ENCODE measurements around the gene DPEP1.
"Not testable (repeated sequence)": the region's sequence is repeated elsewhere in the genome, so short reads cannot be mapped to it uniquely, and the experiment has no call there.

The DPEP1 gene

GRCh38 chr16:89579351-89579750 is 34.1 kb upstream of the DPEP1 start:
- DNase-seq, result no peak

- no peak for DNase-seq
Observed at GRCh38 chr16:89581045-89581695, 32.3 kb upstream of the DPEP1 start.

DNA sequence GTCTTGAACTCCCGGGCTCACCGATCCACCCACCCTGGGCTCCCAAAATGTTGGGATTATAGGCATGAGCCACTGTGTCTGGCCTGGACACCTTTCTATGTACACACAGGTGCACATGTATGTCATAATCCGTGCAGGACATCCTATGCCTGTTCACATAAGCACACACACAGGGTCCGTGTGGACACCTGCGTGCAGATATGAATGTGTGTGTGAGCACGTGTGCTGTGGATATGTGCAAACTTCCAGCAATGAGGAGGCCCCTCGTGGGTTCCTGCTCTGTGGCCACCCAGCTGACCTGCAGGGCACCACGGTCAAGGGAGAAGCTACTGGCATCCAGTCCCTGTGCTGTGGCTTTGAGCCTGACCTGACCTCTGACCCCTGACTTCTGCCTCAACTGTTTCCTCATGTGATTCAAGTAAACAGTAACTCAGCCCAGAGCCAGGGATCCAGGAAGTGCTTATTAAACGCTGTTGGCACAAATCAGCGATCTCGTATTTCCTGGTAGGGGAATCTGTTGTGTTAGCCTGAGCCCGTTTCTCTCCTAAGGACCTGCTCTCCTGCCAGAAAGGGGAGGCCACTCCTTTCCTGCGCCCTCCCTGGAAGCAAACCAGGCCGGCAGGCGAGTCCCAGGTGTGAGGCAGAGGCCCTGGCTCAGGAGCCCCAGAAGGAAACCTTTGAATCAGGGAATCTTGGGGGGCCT is 31.4 kb upstream of the DPEP1 start:
- no peak for DNase-seq

DNA sequence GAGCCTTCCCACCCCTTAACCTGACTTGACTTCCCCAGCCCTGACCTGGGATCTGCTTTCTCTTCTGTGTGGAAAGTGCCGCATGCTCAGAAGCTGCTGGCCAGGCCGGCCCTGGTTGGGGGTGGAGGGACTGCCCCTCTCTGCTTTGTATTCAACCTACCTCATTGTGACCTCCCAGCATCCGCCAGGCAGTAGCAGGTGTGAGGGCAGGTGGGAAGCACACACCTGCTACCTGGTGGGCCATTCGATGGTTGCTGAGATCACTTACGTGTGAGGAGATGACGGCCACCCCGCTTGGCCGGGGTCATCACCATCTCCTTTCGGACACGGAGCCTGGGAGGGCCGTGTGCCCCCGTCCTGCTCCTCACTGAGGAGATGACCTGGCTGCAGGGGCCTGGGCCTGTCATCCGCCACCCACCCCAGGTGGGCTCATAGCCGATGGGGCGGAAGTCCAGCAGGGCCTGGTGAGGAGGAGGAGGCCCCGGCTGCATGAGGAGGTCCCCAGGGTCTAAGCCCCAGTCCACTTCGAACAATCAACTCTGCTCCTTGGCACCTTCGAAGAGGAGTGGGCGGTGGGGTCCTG is 30.7 kb upstream of the DPEP1 start:
- DNase-seq, result no peak

DNA sequence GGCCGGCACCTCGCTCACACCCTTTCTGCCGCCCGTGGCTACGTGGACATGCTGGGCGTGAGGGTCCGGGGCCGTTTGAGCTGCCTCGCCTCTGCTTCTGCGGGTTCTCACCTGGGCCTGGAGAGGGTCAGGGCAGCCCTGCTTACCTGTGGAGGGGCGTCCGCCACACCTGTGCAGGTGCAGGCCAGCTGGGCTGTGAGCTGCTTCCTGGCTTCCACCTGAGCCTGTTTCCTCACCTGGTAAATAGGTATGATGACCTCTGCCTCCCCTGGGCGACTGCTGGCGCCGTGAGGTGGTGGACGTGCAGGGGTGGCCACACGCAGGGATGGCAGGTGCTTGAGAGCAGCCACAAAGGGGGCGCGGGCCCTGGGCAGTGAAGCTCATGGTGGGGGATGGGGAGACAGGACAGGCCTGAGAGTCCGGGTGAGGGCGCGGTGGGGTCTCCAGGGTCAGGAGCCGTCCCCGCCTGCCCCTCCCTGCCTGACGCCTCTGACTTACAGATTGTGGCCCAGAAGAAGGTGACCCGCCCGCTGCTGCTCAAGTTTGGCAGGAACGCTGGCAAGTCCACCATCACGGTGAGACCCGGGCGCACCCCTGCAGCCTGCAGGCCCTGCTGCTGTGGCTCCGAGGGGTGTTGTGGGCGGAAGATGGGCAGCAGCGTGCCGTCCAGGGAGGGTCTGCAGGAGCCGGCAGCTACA is 30.1 kb upstream of the DPEP1 start:
- no peak for DNase-seq

DNA sequence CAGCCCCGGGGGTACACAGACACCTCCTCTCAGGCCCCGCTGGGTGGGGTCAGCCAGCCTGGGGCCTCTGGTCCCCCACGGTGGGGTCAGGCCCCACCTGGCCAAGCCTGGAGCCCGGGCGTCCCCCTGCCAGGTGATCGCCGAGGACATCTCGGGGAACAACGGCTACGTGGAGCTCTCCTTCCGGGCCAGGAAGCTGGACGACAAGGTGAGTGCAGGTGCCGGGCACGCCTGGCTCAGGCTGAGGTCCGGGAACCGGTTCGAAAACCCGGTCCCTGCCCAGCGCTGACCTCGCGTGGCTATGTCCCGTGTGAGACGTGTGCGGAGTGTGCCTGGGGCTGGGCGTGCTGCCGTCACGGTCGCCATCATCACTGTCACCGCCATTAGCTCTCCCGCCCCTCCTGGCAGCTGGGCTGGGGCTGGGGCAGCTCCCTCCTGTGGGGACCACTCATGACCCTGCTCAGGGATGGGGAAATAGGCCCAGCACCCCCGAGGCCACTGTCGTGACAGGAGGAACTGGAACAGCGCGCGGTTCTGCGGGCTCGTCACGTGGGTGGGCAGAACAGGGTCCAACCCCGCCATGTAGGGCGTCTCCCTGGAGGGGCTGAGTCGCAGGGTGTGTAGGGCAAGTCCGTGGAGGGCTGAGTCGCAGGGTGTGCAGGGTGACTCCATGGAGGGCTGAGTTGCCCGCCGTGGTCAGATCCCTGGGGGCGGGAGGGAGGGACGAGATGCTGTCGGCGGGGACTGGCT is 29.4 kb upstream of the DPEP1 start:
- DNase-seq, result no peak

GRCh38 chr16:89584768-89585549 is 28.5 kb upstream of the DPEP1 start:
- DNase-seq, result no peak

- DNase-seq, result no peak
Observed at GRCh38 chr16:89586218-89586617, 27.2 kb upstream of the DPEP1 start.

DNA sequence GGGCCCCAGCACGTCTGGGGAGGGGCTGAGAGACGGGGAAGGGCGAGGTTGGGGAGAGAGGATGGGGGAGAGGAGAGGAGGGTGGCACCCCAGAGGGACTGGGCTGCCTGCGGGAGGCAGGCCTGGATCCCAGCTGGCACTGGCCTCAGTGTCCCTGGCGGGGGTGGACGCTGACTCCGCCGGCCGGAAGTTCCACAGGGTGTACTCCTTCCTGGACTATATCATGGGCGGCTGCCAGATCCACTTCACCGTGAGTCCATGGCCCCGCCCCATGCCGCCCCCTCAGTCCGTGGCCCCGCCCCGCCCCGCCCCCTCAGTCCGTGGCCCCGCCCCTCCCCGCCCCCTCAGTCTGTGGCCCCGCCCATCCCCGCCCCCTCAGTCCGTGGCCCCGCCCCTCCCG is 26.6 kb upstream of the DPEP1 start:
- DNase-seq, result no peak

DNA sequence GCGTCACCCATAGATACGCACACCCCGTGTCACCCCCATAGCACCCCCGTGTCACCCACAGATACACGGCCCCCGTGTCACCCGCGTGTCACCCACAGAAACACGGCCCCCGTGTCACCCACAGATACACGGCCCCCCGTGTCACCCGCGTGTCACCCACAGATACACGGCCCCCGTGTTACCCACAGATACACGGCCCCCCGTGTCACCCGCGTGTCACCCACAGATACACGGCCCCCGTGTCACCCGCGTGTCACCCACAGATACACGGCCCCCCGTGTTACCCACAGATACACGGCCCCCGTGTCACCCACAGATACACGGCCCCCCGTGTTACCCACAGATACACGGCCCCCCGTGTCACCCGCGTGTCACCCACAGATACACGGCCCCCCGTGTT is 25.8 kb upstream of the DPEP1 start:
- DNase-seq, result not testable (repeated sequence)

- DNase-seq, result no peak
Observed at GRCh38 chr16:89588413-89589109, 24.9 kb upstream of the DPEP1 start.

GRCh38 chr16:89589241-89589926 is 24.1 kb upstream of the DPEP1 start:
- no peak for DNase-seq

- no peak for DNase-seq
Observed at GRCh38 chr16:89593841-89594240, 19.6 kb upstream of the DPEP1 start.

DNA sequence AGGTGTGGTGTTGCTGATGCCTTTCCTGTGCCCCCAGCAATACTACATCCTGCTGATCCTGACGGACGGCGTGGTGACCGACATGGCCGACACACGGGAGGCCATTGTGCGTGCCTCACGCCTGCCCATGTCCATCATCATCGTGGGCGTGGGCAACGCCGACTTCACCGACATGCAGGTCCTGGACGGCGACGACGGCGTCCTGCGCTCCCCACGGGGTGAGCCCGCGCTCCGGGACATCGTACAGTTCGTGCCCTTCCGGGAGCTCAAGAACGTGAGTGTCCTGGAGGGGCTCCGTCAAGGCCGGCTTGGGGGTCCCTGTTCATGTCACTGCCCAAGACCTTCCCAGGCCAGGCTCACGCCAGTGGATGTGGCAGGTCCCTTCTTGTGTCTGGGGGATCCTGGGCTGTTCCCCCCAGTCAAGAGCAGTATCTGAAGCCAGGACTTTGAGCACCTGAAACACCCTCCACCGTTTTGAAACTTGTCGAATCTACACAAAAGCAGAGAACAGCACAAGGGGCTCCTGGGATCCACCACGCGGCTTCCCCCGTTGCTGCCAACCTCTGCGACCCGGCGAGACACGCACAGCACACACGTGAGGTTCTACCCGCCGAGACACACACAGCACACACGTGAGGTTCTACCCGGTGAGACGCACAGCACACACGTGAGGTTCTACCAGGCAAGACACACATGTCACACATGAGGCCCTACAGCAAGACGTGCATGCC is 17.9 kb upstream of the DPEP1 start:
- no peak for DNase-seq

DNA sequence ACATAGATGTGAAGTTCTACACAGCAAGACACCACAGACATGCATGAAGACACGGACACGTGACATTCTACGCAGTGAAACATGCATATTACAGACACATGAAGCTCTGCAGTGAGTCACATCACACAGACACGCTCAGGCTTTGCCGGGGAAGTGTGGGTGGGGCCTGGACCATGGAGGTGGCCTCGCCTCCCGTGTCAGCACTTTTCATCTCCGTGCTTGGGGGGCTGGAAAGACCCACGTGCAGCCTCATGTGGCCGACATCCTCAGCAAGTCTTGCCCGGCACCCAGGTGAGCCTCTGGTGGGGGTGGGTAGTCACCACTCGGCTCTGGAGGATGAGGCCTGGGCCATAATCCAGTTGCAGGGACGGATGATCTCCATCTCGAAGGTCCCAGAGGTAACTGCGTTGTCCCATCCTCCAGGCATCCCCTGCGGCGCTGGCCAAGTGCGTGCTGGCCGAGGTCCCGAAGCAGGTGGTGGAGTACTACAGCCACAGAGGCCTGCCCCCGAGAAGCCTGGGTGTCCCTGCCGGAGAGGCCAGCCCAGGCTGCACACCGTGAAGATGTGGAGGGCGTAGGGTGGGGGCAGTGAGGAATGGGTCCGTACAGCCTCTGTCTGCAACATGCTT is 17.3 kb upstream of the DPEP1 start:
- DNase-seq, result no peak

DNA sequence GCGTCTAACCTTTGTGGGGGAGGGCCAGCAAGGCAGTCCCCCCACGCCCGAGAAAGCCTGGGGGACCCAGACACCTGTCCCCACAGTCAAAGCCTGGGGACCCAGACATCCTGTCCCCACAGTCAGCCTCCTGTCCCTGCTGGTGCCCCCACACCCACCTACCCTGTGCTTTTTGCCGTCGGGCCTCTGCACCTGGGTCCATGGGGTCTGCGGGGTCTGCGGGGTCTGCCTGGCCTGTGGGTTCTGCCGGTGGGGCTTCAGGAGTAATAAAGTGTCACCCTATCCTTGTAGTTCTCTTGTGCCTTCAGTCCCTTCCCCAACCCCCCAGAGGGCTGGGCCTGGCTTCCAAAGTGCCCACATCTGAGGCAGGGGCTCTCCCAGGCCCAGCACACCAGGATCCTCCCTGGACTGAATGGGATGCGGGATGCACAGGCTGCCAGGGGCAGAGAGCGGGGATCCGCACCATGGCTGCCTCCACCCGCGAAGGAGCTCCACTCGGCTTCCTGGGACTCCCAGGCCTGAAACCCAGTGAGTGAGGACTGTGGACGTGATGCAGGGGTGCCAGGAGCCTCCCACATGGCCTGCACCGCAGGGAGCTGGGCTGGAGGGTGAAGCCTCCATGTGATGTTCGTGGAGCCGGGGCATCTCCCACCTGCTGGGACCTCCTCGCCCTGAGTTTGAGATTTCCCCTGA is 16.3 kb upstream of the DPEP1 start:
- no peak for DNase-seq

GRCh38 chr16:89598199-89598598 is 15.2 kb upstream of the DPEP1 start:
- no peak for DNase-seq

GRCh38 chr16:89599451-89599858 is 14.0 kb upstream of the DPEP1 start:
- peak; percentile 70 for DNase-seq

DNA sequence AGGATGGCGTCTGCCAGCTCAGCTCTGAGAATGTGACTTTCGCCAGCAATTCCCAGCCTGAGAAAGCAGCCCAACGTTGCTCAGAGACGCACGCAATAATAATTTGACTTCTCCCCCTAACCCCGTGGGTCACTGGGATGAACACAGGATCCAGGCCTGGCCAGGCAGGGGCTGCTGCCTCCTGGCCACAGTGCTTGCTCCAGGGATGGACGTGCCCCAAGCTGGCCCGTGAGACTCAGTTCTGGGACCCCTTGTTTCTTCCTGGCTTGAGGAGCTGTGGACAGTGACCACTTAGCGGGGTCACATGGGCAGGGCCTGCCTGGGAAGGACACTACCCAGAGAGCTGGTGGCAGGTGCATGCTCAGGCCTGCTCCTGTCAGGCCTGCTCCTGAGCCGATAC is 13.5 kb upstream of the DPEP1 start:
- no peak for DNase-seq

Measured in SHP77 treated with DMSO at 0.1 percent for 48 hours (cell line).